Sigmoid colon (tissue), 7 donors: Measurements from ENCODE around the gene SNAPC5. TPM values are rescaled to one million over a fixed set of nuclear protein-coding genes. Genes with fewer than 3 reads are reported as not detected.

ENCODE experiments used
- DNase-seq: peaks from one replicate; pipeline ENCODE4 v3.0.0-alpha.2; 2019
- H3K27ac ChIP-seq, 4 donors: fragments of 200-600 bp; sonication (generic); one replicate each; pipeline ENCODE4 v1.5.1; 2016 to 2019; ENCODE audit warnings: mild to moderate bottlenecking in 1 of 4
- H3K27me3 ChIP-seq, 3 donors: fragments of 200-600 bp; sonication (generic); one replicate each; pipeline ENCODE4 v1.5.1; 2019; ENCODE audit warnings: mild to moderate bottlenecking in 1 of 3
- H3K36me3 ChIP-seq, 4 donors: fragments of 200-600 bp; sonication (generic); one replicate each; pipeline ENCODE4 v1.5.1; 2016 to 2019
- H3K4me1 ChIP-seq, 4 donors: fragments of 200-600 bp; sonication (generic); one replicate each; pipeline ENCODE4 v1.5.1; 2017 to 2019
- H3K4me3 ChIP-seq, 4 donors: fragments of 200-600 bp; sonication (generic); one replicate each; pipeline ENCODE4 v1.5.1; 2017 to 2019; ENCODE audit warnings: mild to moderate bottlenecking in 2 of 4, moderate library complexity in 1 of 4
- H3K9me3 ChIP-seq, 4 donors: fragments of 200-600 bp in 3 of 4; sonication (generic) in 3 of 4; one replicate each; pipeline versions ENCODE4 v1.5.1 to v1.6.1; 2013 to 2019
- EP300 ChIP-seq, 4 donors: sonication (generic); formaldehyde crosslinking; IDR thresholded peaks; one replicate each; pipeline ENCODE4 v1.6.1; 2017; ENCODE audit warnings: antibody characterized with exemption in 4 of 4
- POLR2A ChIP-seq, 2 donors: fragments of 450-650 bp; IDR thresholded peaks; one replicate each; pipeline ENCODE4 v1.6.1; 2016; ENCODE audit warnings: antibody characterized with exemption in 2 of 2, mild to moderate bottlenecking in 2 of 2, moderate library complexity in 2 of 2
- POLR2AphosphoS5 ChIP-seq, 4 donors: sonication (generic); formaldehyde crosslinking; IDR thresholded peaks; one replicate each; pipeline ENCODE4 v1.6.1; 2017; ENCODE audit warnings: antibody characterized with exemption in 4 of 4
- WGBS, 2 donors: extraction: QIAGEN DNeasy Blood & Tissue Kit; methylation state at CpG; one replicate each; pipeline ENCODE4 v1.1.7; 2013; 5-methylcytosine and 5-hydroxymethylcytosine counted together
- intact Hi-C: fragments of 100-400 bp; cut with DNase I; formaldehyde crosslinking; loops from one replicate; pipeline ENCODE4 v1.15.1; 2023
- polyA plus RNA-seq, 3 donors: library from polyadenylated mRNA; stranded (reverse); fragments of 200-250 nt; gene quantifications; one replicate each; pipeline ENCODE4 v1.2.3, GENCODE V29; 2013
- total RNA-seq, 4 donors: library from RNA; depleted of rRNA; stranded (reverse); fragments of >200 nt; gene quantifications; one replicate each; pipeline ENCODE4 v1.1.0, GENCODE V29; 2016
- TF ChIP-seq, protein P1 (sequence below), 4 experiments: fragments of 450-650 bp in 3 of 4; fragments of 200-600 bp in 1 of 4; IDR thresholded peaks; one replicate each; pipeline ENCODE4 v1.5.1; 2016 to 2019; ENCODE audit warnings: antibody characterized with exemption in 4 of 4, mild to moderate bottlenecking in 3 of 4, moderate library complexity in 2 of 4
- donor health status: healthy with polysubstance abuse.
- donor health status: Bipolar disorder and iron deficiency.
- donor health status: healthy.

Gene SNAPC5
- total and polyA plus RNA-seq, 7 donors, result 16.6 to 65.5 (median 38.6) TPM

DNA sequence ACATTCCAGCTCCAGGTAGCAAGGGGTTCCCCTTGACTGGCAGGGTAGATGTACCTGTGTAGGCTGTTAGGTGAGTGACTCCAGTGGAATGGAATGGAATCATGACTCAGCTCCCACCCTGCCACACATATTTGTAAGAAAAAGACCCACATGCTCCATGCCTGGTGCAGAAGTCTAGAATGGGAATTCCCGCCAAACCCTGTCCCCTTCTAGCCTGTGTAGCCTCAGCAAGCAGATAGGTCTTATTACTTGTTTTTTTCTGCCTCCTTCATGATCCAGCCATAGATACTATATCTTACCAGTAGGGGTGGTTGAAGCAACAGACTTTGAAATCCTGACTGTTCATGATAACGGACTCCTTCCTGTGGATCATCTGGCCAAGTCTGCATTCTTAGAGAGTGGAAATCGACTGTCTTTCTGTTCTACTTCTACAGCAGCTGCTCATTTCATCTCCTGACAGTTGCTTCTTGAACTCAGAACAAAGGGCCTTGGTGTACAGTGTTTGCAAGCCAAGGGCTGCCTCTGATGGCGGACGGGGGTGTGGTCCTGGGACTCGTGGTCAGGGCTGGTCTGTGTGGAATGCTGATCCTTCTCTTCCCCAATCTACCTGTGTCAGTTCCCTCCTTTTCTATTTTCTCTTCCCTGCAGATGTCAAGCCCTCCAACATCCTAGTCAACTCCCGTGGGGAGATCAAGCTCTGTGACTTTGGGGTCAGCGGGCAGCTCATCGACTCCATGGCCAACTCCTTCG lies 16.3 kb downstream of the SNAPC5 start:
- 90 to 97% methylated on average over 10 of the region's 10 CpGs for WGBS, 2 donors
- H3K9me3 ChIP-seq, result no peaks in the 10 kb centered on the region
- no peaks in the 10 kb centered on the region for H3K4me1 ChIP-seq
- no peak for DNase-seq
- H3K27me3 ChIP-seq, result no peaks in the 10 kb centered on the region
- no peak overlapping the region for H3K4me3 ChIP-seq
- peaks cover 5 to 37% (median 12%) of the 10 kb centered on the region in 4 donors for H3K36me3 ChIP-seq
- H3K27ac ChIP-seq, result no peak overlapping the region
- intact Hi-C loops, result no loop called here
- no peak for TF ChIP-seq POLR2AphosphoS5 (IDR thresholded peaks at IDR 0.05)
- TF ChIP-seq POLR2A (IDR thresholded peaks at IDR 0.05), result no peak
- TF ChIP-seq, protein P1, sequence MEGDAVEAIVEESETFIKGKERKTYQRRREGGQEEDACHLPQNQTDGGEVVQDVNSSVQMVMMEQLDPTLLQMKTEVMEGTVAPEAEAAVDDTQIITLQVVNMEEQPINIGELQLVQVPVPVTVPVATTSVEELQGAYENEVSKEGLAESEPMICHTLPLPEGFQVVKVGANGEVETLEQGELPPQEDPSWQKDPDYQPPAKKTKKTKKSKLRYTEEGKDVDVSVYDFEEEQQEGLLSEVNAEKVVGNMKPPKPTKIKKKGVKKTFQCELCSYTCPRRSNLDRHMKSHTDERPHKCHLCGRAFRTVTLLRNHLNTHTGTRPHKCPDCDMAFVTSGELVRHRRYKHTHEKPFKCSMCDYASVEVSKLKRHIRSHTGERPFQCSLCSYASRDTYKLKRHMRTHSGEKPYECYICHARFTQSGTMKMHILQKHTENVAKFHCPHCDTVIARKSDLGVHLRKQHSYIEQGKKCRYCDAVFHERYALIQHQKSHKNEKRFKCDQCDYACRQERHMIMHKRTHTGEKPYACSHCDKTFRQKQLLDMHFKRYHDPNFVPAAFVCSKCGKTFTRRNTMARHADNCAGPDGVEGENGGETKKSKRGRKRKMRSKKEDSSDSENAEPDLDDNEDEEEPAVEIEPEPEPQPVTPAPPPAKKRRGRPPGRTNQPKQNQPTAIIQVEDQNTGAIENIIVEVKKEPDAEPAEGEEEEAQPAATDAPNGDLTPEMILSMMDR (IDR thresholded peaks at IDR 0.05), result no peak
- no peak for TF ChIP-seq EP300 (IDR thresholded peaks at IDR 0.05)

DNA sequence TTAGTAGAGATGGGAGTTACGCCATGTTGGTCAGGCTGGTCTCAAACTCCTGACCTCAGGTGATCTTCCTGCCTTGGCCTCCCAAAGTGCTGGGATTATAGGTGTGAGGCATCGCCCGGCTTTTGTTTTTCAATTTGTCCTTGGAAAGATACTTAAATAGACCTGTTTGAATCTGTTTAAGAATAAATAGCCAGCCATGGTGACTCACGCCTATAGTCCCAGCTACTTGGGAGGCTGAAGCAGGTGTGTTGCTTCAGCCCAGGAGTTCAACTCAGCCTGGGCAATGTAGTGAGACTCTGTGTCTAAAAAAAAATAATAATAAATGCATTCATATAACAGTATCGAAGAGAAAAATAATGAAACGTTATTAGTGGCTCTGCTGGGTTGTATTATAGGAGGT lies 17.3 kb downstream of the SNAPC5 start:
- TF ChIP-seq POLR2A (IDR thresholded peaks at IDR 0.05) (no peak), EP300 (IDR thresholded peaks at IDR 0.05) (no peak), POLR2AphosphoS5 (IDR thresholded peaks at IDR 0.05) (no peak)
- TF ChIP-seq, protein P1 (IDR thresholded peaks at IDR 0.05), result no peak
- WGBS, 2 donors, result 87 to 90% methylated on average over 6 of the region's 6 CpGs
- intact Hi-C loops, result no loop called here

DNA sequence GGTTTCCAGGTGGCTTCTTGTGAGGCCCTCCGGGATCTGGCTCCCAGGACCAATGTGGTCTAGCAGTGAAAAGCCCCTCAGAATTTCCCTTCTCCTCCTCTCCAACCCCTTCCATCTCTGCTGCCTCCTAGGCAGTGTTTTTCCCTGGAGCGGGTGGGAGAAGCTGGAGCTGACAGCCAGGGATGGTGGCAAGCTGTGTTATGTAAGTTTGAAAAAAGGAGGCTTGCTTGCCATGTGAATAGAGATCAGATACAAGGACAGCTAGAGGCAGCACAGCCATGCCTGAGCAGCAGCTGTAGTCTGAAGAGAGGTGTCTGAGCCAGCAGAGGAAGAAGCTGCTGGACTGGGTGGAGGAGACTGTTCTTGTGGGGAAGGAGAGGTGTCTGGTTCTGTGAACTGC lies 20.6 kb downstream of the SNAPC5 start:
- Histone ChIP-seq H3K27me3 (no peaks in the 10 kb centered on the region), H3K36me3 (peaks cover 0 to 11% (median 3%) of the 10 kb centered on the region in 4 donors), H3K4me1 (peaks cover 0 to 8% (median 0%) of the 10 kb centered on the region in 4 donors), H3K9me3 (no peaks in the 10 kb centered on the region), H3K27ac (no peak overlapping the region), H3K4me3 (no peak overlapping the region)
- TF ChIP-seq POLR2AphosphoS5 (IDR thresholded peaks at IDR 0.05) (no peak), POLR2A (IDR thresholded peaks at IDR 0.05) (no peak), EP300 (IDR thresholded peaks at IDR 0.05) (no peak)
- TF ChIP-seq, protein P1 (IDR thresholded peaks at IDR 0.05), result no peak
- DNase-seq, result no peak
- 91 to 95% methylated on average over 2 of the region's 2 CpGs for WGBS, 2 donors
- intact Hi-C loops, result no loop called here

More for the DNA sequence above, 17.3 kb downstream of the SNAPC5 start:
- no peak overlapping the region for H3K4me3 ChIP-seq
- H3K36me3 ChIP-seq, result peaks cover 5 to 27% (median 11%) of the 10 kb centered on the region in 4 donors
- H3K9me3 ChIP-seq, result no peaks in the 10 kb centered on the region
- H3K27ac ChIP-seq, result no peak overlapping the region
- DNase-seq, result no peak
- no peaks in the 10 kb centered on the region for H3K27me3 ChIP-seq
- H3K4me1 ChIP-seq, result no peaks in the 10 kb centered on the region

DNA sequence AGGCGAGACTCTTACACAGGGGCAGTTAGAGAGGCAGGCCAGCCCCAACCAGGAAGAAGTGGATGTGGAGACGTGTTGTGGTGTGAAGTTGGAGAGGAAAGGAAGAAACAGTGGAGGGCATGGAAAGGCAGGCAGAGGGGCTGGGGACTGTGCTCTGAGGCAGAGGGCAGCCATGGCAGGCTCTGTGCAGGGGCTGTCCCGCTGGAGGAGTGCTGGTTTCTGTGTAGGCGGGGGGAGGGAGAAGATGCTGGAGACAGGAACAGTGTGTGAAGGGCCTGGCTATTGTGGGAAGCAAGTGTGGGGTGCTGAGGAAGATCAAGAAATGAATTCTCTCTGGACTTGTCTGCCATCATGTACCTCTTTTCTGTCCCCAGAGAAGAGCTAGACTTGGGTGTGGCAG lies 21.0 kb downstream of the SNAPC5 start:
- Histone ChIP-seq H3K27ac (no peak overlapping the region), H3K9me3 (no peaks in the 10 kb centered on the region), H3K36me3 (peaks cover 0 to 6% (median 2%) of the 10 kb centered on the region in 4 donors), H3K27me3 (no peaks in the 10 kb centered on the region), H3K4me3 (no peak overlapping the region), H3K4me1 (peaks cover 0 to 8% (median 0%) of the 10 kb centered on the region in 4 donors)
- 88 to 89% methylated on average over 4 of the region's 4 CpGs for WGBS, 2 donors
- no peak for DNase-seq
- intact Hi-C loops, result no loop called here
- TF ChIP-seq EP300 (IDR thresholded peaks at IDR 0.05), result no peak
- TF ChIP-seq POLR2AphosphoS5 (IDR thresholded peaks at IDR 0.05), result no peak
- TF ChIP-seq, protein P1 (IDR thresholded peaks at IDR 0.05), result no peak
- TF ChIP-seq POLR2A (IDR thresholded peaks at IDR 0.05), result no peak
